ENCODE results near the gene SSC4D.

GRCh38 chr7:76411626-76412025 lies 2.1 kb upstream of the SSC4D start:
- no peak for TF ChIP-seq POLR2A (IDR thresholded peaks at IDR 0.05; ENCODE audit: extremely low read depth, insufficient read length)
- no peak for TF ChIP-seq CTCF (IDR thresholded peaks at IDR 0.05; ENCODE audit: low read depth, low read length)
- TF ChIP-seq, protein P1, sequence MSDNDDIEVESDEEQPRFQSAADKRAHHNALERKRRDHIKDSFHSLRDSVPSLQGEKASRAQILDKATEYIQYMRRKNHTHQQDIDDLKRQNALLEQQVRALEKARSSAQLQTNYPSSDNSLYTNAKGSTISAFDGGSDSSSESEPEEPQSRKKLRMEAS (IDR thresholded peaks at IDR 0.05; ENCODE audit: low read depth, low read length): no peak
